Parietal lobe (tissue), 1 donor: Measurements from ENCODE around the gene IGFL3. TPM values are rescaled to one million over a fixed set of nuclear protein-coding genes. Genes with fewer than 3 reads are reported as not detected.

ENCODE experiments used
- total RNA-seq: library from RNA; depleted of rRNA; stranded (reverse); fragments of >200 nt; gene quantifications from one replicate; pipeline ENCODE4 v1.2.3, GENCODE V29; 2014

The IGFL3 gene
- not detected for total RNA-seq

GRCh38 chr19:46124638-46125115 lies at the start of gene IGFL3:
TSS of gene IGFL3 (minus strand) at chr19:46124688. CDS start at chr19:46124649, 39 bp downstream.

GRCh38 chr19:46147791-46148288 lies 23.4 kb upstream of the IGFL3 start, which contains the start of gene IGFL2:
TSS of gene IGFL2 (plus strand) at chr19:46148238. CDS start at chr19:46148279, 41 bp downstream.

Other genes with a start within 250 kb of the IGFL3 start
- gene IRF2BP1, start 238.5 kb downstream of the IGFL3 start, total RNA-seq = 28.8 TPM
- 1.9 TPM for gene MYPOP, start 222.1 kb downstream of the IGFL3 start, total RNA-seq
- not detected for gene NANOS2, start 209.9 kb downstream of the IGFL3 start, total RNA-seq
- 28.2 TPM for gene NOVA2, start 150.8 kb downstream of the IGFL3 start, total RNA-seq
- gene CCDC61, start 129.2 kb downstream of the IGFL3 start, total RNA-seq = 4.4 TPM
- gene PGLYRP1, start 101.6 kb downstream of the IGFL3 start, total RNA-seq = not detected
- gene IGFL4, start 83.7 kb downstream of the IGFL3 start, total RNA-seq = 4.1 TPM
- 2.2 TPM for gene IGFL2, start 23.6 kb upstream of the IGFL3 start, total RNA-seq
- gene IGFL1, start 105.1 kb upstream of the IGFL3 start, total RNA-seq = not detected
- gene HIF3A, start 172.4 kb upstream of the IGFL3 start, total RNA-seq = 12.2 TPM
- gene PPP5C, start 222.4 kb upstream of the IGFL3 start, total RNA-seq = 100 TPM